Stimulated activated CD8-positive, alpha-beta memory T cell treated with anti-CD3 and anti-CD28 coated beads, Interleukin-15, amount 100 ng/mL, for 24 hours (primary cell): ENCODE results near the gene C1QA.
"Not testable (repeated sequence)": the region's sequence is repeated elsewhere in the genome, so short reads cannot be mapped to it uniquely, and the experiment has no call there.

Source experiments
- DNase-seq: peaks from one replicate; pipeline ENCODE4 v3.0.0-alpha.2; 2020; ENCODE audit warnings: low read depth

C1QA gene

GRCh38 chr1:22673486-22674409, 37.3 kb downstream of the C1QA start:
- DNase-seq, result no peak

GRCh38 chr1:22674410-22674749, 38.0 kb downstream of the C1QA start:
- no peak for DNase-seq

- not testable (repeated sequence) for DNase-seq
Measured at GRCh38 chr1:22676151-22676550, 39.7 kb downstream of the C1QA start.

- no peak for DNase-seq
Measured at GRCh38 chr1:22676916-22677583, 40.6 kb downstream of the C1QA start.

- no peak for DNase-seq
Measured at GRCh38 chr1:22677931-22678896, 41.8 kb downstream of the C1QA start.

- no peak for DNase-seq
Measured at GRCh38 chr1:22680726-22681125, 44.3 kb downstream of the C1QA start.

- DNase-seq, result no peak
Measured at GRCh38 chr1:22681556-22682276, 45.3 kb downstream of the C1QA start.

- no peak for DNase-seq
Measured at GRCh38 chr1:22683547-22683946, 47.1 kb downstream of the C1QA start.

- DNase-seq, result no peak
Measured at GRCh38 chr1:22685591-22686059, 49.2 kb downstream of the C1QA start.

- DNase-seq, result no peak
Measured at GRCh38 chr1:22687191-22687590, 50.8 kb downstream of the C1QA start.

- DNase-seq, result no peak
Measured at GRCh38 chr1:22688466-22688865, 52.0 kb downstream of the C1QA start.
